ENCODE measurements around the gene NLGN1.

GRCh38 chr3:173843060-173843459 lies 445.5 kb downstream of the NLGN1 start:
- TF ChIP-seq, protein P1, sequence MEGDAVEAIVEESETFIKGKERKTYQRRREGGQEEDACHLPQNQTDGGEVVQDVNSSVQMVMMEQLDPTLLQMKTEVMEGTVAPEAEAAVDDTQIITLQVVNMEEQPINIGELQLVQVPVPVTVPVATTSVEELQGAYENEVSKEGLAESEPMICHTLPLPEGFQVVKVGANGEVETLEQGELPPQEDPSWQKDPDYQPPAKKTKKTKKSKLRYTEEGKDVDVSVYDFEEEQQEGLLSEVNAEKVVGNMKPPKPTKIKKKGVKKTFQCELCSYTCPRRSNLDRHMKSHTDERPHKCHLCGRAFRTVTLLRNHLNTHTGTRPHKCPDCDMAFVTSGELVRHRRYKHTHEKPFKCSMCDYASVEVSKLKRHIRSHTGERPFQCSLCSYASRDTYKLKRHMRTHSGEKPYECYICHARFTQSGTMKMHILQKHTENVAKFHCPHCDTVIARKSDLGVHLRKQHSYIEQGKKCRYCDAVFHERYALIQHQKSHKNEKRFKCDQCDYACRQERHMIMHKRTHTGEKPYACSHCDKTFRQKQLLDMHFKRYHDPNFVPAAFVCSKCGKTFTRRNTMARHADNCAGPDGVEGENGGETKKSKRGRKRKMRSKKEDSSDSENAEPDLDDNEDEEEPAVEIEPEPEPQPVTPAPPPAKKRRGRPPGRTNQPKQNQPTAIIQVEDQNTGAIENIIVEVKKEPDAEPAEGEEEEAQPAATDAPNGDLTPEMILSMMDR (IDR thresholded peaks at IDR 0.05) = no peak
- no peak for TF ChIP-seq ZFX (IDR thresholded peaks at IDR 0.05; ENCODE audit: borderline replicate concordance)
